Kidney epithelial cell (primary cell): ENCODE data around the gene RAD23A. TPM values are rescaled to one million over a fixed set of nuclear protein-coding genes. Genes with fewer than 3 reads are reported as not detected.
A peak's percentile ranks its signal among the peaks of the same experiment; 100 is the strongest.

Source experiments
- DNase-seq: peaks from one replicate; pipeline ENCODE4 v3.0.0-alpha.2; 2010; ENCODE audit warnings: low read depth
- H3K27me3 ChIP-seq: 2 replicates; pipeline ENCODE4 v1.6.0; 2011; ENCODE audit warnings: low read length; ENCODE audit not compliant: control insufficient read depth, insufficient read depth
- H3K36me3 ChIP-seq: 2 replicates; pipeline ENCODE4 v1.5.1; 2011; ENCODE audit warnings: low read length; ENCODE audit not compliant: control insufficient read depth, insufficient read depth
- H3K4me3 ChIP-seq: 2 replicates; pipeline ENCODE4 v1.5.1; 2011; ENCODE audit warnings: low read depth, mild to moderate bottlenecking, control low read depth, low read length
- CTCF ChIP-seq: IDR thresholded peaks from 2 replicates; pipeline ENCODE4 v1.5.1; 2011; ENCODE audit warnings: mild to moderate bottlenecking, moderate library complexity, low read length, control low read depth, inconsistent platforms; ENCODE audit not compliant: insufficient read depth, poor library complexity, severe bottlenecking
- total RNA-seq: library from RNA; depleted of rRNA; stranded (reverse); fragments of >200 nt; gene quantifications from 2 replicates; pipeline ENCODE4 v1.2.3, GENCODE V29; 2015

RAD23A gene
- total RNA-seq, result 138 and 146 TPM in 2 replicates

DNA sequence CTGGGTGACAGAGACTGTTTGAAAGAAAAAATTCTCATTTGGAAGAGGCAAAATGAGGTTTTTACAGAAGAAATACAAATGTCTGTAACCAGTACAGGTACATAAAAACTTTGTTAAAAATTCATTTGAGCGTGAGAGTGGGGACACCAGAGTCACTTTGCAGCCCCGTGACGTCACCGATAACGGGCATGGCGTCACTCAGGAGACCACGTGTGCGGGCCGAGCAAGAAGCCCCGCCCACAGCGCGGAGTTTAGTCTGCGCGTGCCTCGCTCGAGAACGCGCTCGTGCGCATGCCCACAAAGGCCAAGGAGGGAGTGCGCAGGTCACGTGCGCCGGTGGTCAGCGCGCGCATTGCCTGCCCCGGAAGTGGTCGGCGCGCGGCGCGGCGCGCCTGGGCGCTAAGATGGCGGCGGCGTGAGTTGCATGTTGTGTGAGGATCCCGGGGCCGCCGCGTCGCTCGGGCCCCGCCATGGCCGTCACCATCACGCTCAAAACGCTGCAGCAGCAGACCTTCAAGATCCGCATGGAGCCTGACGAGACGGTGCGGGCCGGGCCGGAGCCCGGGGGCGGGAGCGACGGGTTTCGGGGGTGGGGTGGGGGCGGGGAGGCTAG, at the start of gene RAD23A:
Gene RAD23A, plus strand, starts transcription at position 384 of the 613 bp plus-strand sequence. Its CDS starts 87 bp downstream, at position 471.
- peak within 1 kb of the TSS; percentile 88 for H3K4me3 ChIP-seq
- no peak for TF ChIP-seq CTCF
- H3K27me3 ChIP-seq, result no peaks in the 10 kb centered on the region
- H3K36me3 ChIP-seq, result peaks cover 6% of the 10 kb centered on the region
- DNase-seq, result peak; percentile 80

DNA sequence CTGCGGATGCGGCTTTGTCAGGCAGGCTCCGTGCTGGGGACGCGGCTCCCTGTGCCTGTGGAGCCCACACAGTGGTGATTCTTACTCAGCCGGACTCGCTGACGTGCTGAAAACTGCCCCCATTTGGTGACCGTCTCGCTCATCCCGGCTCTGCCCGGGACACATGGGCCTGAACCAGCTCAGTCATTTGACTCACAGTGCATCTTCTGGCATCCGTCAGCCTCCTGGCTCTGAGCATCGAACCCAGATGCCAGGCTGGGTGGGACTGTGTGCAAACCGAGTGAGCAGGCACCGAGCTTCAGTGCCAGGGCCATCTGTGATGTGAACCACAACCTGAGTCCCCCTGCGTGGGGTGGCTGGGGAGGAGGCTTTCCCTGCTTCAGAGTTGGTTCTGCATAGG, 49.2 kb upstream of the RAD23A start:
- no peak overlapping the region for H3K4me3 ChIP-seq
- TF ChIP-seq CTCF, result no peak
- no peaks in the 10 kb centered on the region for H3K27me3 ChIP-seq
- no peaks in the 10 kb centered on the region for H3K36me3 ChIP-seq
- DNase-seq, result no peak

DNA sequence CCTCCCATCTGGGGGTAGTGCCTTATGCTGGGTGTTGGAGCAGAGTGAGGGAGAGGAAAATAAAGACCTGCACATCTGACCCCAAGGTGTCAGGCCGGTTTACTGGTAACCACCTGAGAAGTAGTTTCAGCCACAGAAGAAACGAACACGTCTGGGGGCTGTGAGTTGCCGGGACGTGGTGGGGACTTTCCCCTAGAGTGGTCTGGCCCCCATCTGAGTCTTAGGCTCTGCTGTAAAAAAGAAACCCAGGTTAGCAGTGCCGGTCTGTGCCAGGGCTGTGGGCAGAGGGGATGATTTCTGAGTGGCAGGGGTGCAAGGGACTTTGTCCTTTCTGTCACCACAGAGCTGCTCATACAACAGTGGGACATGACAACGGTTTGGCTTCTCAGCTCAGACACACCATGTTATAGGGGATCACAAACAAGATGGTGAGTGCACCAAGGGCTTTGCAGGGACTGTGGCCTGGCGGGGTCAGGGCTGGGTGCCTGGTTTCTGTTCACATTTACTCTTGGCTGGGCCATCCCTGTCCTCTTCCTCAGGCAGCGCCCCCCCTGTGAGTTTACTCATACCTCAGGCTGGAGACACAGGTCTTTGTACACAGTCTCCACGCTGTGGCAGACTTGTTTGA, 45.7 kb upstream of the RAD23A start:
- H3K36me3 ChIP-seq, result no peaks in the 10 kb centered on the region
- no peak for DNase-seq
- no peaks in the 10 kb centered on the region for H3K27me3 ChIP-seq
- no peak overlapping the region for H3K4me3 ChIP-seq
- no peak for TF ChIP-seq CTCF

- Histone ChIP-seq H3K4me3 (no peak overlapping the region), H3K36me3 (no peaks in the 10 kb centered on the region), H3K27me3 (no peaks in the 10 kb centered on the region)
- DNase-seq, result no peak
- TF ChIP-seq CTCF, result no peak
Measured at GRCh38 chr19:12907166-12907565, 38.5 kb upstream of the RAD23A start.

DNA sequence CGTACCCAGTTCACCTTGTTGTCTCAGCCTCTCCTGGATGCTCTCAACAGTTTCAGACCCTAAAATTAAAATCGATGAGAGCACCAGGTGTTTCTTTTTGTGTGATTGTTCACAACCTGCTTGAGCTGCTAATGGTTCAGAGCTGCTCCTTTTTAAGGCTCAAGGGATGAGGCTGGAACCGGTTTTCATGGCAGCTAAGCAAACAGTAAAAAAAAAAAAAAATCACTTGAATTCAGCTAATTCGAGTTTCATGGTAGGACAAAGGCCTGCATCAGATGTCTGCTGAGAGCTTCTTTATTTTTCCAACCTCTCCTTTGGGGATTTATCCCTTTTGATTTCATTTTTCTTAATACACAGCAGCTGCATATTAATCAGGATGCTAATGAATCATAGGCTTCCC, 33.1 kb upstream of the RAD23A start:
- no peak for DNase-seq
- H3K36me3 ChIP-seq, result no peaks in the 10 kb centered on the region
- H3K27me3 ChIP-seq, result no peaks in the 10 kb centered on the region
- no peak for TF ChIP-seq CTCF
- H3K4me3 ChIP-seq, result no peak overlapping the region
